A673 (cell line): Measurements from ENCODE around the gene PID1.

Source experiments
- EZH2 ChIP-seq: fragments of 200-600 bp; sonication (generic); IDR thresholded peaks from 2 replicates; pipeline ENCODE4 v1.6.1; 2017; ENCODE audit warnings: borderline replicate concordance, low read depth, mild to moderate bottlenecking, mixed read lengths, antibody characterized with exemption, low read length; ENCODE audit not compliant: poor library complexity, severe bottlenecking
- TF ChIP-seq, protein P1 (sequence below): fragments of 300-800, 200-600 bp; sonication (generic); conservative IDR thresholded peaks from 2 replicates; pipeline ENCODE4 v1.5.1; 2017; ENCODE audit warnings: low read depth, mild to moderate bottlenecking, antibody characterized with exemption, low read length, moderate library complexity, mixed read lengths

- TF ChIP-seq, protein P1, sequence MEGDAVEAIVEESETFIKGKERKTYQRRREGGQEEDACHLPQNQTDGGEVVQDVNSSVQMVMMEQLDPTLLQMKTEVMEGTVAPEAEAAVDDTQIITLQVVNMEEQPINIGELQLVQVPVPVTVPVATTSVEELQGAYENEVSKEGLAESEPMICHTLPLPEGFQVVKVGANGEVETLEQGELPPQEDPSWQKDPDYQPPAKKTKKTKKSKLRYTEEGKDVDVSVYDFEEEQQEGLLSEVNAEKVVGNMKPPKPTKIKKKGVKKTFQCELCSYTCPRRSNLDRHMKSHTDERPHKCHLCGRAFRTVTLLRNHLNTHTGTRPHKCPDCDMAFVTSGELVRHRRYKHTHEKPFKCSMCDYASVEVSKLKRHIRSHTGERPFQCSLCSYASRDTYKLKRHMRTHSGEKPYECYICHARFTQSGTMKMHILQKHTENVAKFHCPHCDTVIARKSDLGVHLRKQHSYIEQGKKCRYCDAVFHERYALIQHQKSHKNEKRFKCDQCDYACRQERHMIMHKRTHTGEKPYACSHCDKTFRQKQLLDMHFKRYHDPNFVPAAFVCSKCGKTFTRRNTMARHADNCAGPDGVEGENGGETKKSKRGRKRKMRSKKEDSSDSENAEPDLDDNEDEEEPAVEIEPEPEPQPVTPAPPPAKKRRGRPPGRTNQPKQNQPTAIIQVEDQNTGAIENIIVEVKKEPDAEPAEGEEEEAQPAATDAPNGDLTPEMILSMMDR = no peak
- TF ChIP-seq EZH2 = no peak
These were observed 225.4 kb downstream of the PID1 start for GRCh38 chr2:229045671-229046070.
